HG03342 (cell line): ENCODE measurements around the gene TANK.
A peak's percentile ranks its signal among the peaks of the same experiment; 100 is the strongest.

Experiments used
- ATAC-seq: cut with Tn5 transposase; IDR thresholded peaks from one replicate; pipeline ENCODE4 v1.9.1; 2021; ENCODE audit warnings: mild to moderate bottlenecking, moderate library complexity; ENCODE audit not compliant: unreplicated experiment

The TANK gene

DNA sequence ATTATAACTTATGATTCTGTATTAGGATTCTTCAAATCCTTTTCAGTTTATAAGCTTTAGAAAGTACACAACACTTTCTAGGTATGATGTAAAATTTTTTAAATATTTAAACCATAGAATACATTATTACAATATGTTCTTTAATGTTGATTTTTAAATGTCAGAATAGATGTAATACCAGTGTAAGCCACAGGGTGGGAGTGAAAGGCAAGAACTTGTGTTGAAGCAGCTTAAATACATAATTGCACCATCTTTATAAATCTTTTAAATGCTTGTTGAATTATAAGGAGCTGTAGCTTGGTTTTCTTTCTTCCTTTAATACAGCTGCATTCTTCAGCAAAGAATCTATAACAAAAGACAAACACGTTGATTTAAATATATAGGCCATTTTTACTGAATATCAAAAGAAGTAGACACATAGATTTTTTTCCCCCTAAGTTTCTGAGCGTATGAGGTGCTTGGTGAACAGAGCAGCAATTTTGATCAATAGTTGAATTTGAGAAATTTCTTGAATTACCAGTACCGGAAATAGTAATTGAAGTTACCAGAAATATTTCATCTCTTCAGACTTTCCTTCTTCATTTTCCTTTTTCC, 63.0 kb downstream of the TANK start:
- peak; percentile 72 for ATAC-seq

DNA sequence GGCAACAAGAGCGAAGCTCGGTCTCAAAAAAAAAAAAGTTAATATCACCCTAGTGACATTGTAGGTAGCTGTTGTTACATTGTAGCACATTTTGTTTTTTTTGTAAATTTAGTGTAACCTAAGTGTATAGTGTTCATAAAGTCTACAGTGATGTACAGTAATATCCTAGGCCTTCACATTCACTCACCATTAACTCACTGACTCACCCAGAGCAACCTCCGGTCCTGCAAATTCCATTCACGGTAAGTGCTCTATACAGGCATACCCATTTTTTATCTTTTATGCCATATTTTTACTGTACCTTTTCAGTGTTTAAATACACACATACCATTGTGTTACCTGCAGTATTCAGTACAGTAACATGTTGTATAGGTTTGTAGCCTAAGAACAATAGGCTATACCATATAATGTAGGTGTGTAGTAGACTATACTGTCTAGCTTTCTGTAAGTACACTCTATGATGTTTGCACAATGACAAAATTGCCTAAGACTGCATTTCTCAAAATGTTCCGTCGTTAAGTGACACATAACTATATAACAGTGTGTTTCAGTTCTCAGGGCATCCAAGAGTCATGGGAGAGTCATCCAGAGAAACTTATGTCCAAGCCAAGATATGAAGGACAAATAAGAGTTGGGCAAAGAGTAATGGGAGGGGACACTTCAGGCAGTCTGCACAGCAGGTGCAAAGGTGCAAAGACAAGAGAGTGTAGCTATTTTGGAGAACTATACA, 68.4 kb downstream of the TANK start:
- no peak for ATAC-seq

DNA sequence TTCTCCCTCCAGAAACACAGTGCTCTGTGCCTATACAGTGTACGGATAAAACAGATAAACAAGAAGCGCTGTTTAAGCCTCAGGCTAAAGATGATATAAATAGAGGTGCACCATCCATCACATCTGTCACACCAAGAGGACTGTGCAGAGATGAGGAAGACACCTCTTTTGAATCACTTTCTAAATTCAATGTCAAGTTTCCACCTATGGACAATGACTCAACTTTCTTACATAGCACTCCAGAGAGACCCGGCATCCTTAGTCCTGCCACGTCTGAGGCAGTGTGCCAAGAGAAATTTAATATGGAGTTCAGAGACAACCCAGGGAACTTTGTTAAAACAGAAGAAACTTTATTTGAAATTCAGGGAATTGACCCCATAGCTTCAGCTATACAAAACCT, 70.7 kb downstream of the TANK start:
- ATAC-seq: no peak

DNA sequence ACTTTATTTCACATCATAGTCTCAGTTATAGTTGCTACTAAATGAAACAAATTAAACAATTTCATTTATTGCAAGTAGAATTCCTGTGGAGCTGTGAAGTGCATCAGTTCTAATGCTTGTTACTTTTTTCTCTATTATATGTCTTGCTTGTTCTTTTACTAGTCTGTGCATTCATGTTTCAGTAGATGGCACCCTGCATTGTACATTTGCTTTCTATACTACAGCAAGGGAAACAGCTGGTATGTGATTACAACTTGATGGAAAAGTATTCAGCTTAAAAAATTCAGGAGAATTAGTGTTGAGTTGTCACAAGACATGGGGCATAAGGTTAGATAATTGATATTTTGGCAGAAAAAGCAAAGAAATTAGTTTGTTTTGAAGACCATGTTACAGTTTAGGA, 72.3 kb downstream of the TANK start:
- ATAC-seq: no peak

DNA sequence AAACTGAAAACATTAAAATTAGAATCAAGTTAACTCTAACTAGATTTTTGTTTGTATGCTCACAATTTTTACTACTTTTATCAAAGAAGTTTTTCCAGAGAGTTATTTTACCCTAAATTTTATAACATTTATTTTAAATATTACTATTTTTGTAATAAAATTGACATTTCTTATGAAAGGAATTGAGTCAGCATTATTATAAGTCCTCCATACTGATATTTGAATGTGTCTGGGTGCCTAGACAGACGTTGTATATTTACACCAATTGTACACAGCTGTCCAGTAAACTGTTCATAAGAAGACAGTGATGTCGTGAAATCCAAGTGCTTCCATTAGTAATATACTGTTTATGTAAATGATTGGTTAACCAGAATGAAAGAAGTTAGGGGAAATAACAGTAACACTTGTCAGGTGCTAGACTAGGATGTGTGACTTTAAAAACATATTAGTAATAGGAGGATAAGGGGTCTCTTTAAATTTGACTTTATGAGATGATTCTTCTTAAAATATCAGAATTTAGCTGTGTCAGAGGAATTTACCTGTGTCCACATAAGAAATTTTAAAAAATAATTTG, 73.7 kb downstream of the TANK start:
- peak; percentile 48 for ATAC-seq

DNA sequence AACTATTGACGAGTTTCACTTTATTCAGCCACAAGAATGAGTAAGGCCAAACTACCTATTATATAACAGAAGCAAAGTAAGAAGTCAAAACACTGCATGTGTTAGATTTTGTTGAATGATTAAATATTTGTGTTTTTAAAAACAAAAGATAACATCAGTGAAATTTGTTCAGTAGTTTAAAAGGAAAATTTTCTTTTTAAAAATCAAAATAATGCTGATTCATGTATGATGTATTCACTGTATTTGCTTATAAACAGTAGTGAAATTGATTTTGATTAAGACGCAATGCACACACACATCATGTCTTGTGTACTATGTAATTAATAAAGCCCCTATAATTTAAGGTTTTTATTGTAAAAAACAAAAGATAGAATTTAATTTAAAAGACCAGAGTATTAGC, 74.4 kb downstream of the TANK start:
- no peak for ATAC-seq

DNA sequence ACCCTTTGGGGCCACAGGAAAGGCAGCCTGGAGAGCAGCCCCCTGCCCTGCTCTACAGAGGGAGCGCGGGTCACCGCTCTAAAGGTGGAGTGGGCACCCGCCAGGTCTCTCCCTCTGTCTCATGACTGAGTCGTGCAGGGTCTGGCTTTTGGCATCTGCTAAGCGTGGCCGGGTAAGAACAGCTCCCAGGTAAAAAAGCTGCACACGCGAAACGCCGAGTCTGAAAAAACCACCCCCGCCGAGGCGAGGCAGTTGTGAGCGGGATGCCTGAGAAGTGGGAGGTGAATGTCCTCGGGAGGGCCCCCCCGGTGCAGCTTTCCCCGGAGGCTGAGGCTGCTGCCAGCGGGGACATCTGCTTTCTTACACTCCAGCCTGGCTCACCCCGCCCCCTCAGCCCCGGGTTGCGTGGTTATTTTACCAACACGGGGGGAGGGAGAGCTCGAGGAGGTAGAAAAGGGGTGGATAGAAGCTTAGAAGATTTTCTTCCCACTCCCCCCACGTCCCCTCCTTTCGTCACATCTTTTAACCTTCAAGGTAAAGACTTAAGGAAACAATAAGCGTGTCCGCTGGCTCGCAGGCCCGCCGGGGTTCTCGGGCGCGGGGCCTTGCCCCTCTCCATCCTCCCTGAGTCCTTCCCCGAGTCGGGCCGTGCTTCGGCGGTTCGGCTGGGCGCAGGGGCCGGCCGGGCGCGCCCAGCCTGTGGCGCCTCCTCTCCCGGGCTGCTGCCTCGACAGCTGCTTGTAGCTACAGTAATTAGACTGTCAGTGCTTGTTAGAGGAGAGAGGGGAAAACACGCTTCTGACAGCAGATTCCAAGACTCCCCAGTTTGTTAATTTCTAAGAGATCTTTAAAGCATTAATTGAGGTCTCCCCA, 77.4 kb downstream of the TANK start:
- peak; percentile 49 for ATAC-seq

DNA sequence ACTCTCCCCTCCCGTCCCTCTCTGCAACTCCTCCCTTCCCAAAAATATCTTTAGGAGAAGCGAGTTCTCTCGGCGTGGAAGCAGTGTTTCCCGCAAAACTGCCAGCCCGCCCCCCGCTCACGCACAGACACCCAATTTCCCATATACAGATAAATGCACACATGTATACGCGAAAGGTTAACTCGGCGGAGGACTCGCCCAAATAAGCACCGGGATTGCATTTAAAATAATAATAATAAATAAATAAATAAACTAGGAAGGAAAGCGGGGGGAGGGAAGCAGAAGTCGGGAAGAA, 78.0 kb downstream of the TANK start:
- no peak for ATAC-seq

DNA sequence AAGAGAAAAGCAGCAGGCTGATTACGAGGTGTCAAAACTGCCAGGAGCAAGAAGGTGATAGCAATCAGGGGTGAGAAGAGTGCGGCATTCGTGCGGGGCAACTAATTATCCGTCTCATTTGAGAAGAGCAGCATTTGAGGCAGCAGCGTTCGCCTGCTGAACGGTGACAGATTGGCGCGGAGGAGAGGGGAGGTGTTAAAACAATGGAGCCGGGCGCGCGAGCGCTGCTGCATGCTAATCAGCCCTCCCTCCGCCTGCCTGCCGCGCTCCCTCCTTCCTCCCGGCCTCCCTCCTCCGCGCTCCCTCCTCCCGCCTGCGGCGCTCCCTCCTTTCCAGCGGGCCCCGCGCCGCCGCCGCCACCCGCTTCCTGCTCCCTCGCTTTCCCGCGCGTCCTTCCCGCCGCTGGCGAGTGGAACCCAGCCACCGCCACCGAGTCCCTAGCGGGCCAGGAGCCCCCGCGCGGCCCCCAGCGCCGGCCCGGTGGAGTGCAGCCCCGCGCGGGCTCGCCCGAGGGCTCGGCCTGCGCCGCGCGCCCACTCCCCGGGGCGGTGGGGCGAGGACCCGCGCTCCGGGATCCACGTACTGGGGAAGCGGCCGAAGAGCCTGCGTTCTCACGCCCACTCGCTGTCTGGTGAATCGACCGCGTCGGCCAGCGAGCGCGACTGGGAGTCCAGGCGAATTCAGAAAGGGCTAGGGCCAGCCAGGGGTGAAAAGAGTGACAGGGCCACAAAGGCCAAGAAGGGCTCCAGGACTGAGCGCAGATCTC, 78.5 kb downstream of the TANK start:
- ATAC-seq: peak; percentile 29

DNA sequence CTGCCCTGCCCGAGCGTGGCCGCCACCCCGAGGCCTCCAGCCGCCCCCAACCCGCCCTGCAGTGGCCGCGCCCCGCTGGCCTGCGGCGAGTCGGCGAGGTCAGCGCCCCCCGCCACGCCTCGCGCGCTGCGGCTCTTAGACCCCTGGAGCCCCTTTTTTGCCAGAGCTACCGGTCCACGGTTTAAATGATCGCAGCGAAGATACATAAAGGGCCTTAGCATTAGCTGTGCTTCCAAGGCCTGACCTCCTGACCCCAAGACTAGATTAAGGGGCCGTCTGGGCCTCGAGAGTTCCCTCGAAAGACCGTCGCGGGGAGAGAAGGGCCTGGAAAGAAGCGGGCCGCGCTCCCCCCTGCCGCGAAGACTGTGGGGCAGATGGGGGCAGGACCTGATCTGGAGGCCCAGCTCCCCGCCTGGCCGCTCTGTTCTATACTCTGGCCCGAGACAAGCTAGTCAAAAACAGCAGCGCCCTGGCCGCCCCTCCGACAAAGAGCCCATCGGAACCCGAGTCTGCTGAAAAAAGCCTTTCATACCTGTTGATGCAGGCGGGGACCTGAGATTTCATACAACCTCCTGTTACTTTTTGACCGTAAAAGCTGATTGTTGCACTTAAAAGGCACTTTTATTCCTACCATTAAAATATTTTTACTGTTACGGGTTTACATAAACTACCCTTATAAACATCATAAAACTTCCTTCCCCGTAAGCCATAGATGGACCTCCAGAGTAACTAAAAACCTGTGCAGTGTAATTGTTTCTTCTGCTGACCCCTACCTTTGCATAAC, 79.3 kb downstream of the TANK start:
- ATAC-seq: no peak

DNA sequence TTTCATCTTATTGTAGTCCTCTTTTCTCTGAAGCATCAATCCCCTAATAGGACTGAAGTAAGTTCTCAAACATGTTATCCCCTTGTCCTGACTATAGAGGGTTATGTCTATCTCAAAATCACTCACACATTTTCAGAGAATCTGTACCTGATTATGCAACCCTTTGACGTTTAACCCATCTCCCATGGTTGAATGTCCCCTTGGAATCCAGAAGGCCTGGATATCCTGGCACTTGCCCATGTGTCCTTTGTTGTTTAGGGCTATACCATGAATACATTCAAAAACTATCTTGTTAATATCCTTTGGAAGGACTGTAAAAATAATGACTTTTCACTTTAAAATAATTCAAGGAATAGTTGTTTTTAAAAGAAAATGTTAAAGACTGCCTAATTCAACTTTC, 81.7 kb downstream of the TANK start:
- ATAC-seq: no peak

DNA sequence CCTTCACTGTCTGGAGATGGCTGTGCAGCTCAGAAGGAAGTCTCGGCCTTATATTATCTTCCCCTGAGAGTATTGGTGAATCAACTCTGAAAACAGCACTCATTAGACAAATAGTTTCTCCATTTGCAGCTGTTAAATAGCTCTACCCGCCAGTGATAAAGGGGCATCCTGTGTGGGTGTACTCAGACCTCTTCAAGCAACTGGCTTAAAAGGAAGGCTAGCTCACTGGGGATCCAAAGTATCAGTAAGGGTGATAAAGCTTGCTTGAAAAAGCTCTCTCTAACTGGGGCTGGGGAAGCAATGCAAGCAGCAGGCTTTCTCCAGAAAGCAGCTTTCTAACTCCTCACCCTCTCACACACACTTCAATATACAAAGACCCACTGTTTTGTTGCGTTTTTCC, 83.1 kb downstream of the TANK start:
- peak; percentile 30 for ATAC-seq

DNA sequence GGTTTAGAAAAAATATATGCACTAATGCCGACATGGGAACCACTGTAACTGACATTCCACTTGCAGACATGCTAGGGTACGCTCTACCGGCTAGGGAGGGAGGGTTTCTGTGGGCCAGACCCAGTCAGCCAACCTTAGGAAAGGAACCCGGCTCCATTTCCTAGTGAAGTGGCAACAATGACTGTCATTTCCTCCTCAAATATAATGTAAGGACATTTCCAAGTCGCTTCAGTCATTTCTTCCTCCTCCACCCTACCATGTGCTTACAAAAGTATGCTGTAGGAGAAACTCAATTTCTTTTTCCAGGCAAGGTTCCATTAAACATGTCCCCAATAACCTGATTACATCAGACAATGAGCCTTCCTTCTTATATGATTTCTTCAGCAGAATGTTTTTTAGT, 83.7 kb downstream of the TANK start:
- ATAC-seq: no peak

DNA sequence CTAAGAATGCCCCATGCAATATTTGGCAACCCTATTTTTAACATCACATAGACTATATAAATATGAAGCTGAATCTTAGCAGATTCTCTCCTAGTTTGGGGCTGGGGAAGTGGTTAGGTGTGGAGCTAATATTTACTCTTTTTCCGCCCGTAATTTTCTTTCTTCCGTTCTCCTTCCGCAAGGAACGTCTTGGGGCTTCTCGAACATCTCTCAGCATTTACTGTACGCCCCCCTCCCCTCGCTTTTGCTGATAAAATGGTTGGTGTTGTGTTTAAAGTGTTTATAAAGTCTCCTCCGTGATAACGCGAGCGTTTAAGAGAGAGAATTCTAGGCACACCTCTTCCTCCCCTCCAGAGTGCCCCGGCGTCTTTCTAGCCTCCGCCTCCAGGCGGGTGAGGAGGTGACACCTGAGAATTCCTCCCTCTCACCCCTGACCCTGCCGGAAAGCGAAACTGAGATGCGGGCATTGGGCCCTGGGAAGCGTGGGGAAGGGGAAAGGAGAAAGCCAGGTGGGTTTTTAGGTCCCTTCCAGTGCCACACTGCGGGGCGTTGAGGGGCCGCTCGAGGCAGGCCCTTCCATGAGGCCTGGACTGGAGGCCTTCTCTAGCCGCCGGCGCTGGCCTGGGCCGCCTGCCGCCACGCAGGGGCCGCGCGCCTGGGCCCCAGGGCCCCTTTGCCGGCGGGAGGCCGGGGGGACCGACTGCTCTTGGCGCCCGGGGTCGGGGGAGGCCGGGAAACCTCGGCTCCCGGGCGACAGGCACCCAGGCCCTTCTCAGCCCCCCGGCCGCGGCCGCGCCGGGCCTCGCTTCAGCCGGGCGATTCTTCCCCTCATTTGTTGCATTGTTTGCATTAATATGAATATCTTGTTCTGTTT, 84.4 kb downstream of the TANK start:
- peak; percentile 86 for ATAC-seq

DNA sequence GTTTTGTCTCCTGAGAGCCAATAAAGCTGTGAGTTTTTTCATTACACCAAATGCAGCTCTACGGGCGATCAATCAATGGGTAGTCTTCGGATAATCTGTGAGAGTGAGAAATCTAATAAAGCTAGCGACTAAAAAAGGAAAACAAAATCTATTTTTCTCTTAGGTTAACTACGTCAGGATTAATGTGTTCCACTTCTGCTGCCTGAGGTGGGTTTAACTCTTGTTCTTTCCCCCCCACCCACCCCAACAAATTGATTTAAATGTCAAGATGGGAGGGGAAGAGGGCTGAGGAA, 85.0 kb downstream of the TANK start:
- no peak for ATAC-seq

DNA sequence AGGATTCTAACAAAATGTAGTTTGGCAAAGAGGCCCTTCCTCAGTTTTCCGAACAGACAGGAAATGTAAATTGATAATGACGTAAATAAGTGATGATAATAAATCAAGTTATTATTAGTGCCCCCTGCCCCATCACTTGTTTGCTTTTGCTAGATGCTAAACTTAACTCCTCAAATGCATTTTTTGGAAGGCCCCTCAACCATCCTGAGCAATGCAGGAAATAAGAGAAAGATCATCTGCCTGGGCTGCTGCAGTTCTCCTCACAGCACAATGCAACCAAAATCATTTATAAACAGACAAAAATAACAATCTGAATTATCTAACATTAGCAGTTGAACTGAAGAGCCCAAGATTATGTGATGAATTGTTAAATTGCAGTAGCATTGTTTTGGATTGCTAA, 85.4 kb downstream of the TANK start:
- no peak for ATAC-seq

DNA sequence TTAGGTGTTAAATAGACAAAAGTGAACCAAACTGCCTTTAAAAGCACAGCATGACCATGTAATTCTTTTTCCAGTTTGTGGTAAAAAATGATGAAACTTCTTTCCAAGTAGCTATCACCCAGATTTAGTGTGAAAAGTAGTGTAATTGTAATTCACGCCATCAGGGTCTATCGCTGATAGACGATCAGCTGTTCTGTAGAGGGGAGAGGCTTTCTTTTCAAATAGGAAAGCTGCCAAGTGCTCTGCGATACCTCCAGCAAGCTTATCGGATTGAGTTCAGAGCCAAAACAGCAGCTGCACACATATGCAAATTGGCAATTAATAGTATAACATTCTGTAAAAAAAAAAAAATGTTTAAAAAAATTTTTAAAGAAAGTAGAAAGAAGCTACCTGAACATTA, 86.1 kb downstream of the TANK start:
- ATAC-seq: no peak

DNA sequence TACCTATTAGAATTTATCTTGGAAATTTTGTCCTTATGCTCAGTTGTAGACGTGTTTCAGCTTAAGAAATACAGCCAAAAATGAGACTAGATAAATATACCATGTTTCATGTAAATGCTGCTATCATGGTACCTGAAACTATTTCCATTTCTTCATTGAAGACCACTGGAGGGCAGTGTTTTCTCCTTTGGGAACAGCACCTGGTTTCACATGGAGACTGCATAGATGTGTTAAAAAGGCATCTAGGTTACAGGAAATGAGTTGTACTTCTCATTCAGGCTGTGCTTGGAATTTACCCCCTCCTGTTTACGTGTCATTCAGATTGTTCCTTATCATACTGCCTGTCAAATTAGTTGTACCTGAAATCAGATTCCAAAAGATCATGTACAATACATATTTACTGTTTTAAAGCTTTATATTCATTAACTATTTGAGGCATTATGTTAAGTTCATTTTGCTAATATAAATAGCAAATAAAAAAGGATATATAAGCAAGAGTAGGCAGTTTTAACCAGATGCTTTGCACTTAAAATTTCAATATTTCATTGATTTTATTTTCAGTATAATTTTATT, 90.7 kb downstream of the TANK start:
- ATAC-seq: peak; percentile 77
